Measurements from ENCODE around the gene SETD3.

The SETD3 gene

GRCh38 chr14:99445931-99446330 is 34.7 kb downstream of the SETD3 start:
- DNase-seq (ENCODE audit: low read depth in 2 of 2): no peak
- TF ChIP-seq, protein P1, sequence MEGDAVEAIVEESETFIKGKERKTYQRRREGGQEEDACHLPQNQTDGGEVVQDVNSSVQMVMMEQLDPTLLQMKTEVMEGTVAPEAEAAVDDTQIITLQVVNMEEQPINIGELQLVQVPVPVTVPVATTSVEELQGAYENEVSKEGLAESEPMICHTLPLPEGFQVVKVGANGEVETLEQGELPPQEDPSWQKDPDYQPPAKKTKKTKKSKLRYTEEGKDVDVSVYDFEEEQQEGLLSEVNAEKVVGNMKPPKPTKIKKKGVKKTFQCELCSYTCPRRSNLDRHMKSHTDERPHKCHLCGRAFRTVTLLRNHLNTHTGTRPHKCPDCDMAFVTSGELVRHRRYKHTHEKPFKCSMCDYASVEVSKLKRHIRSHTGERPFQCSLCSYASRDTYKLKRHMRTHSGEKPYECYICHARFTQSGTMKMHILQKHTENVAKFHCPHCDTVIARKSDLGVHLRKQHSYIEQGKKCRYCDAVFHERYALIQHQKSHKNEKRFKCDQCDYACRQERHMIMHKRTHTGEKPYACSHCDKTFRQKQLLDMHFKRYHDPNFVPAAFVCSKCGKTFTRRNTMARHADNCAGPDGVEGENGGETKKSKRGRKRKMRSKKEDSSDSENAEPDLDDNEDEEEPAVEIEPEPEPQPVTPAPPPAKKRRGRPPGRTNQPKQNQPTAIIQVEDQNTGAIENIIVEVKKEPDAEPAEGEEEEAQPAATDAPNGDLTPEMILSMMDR (IDR thresholded peaks at IDR 0.05; ENCODE audit: low read depth, low read length): no peak
- no peak overlapping the region for H3K4me3 ChIP-seq (replicated peaks in 1 of 2; ENCODE audit: low read depth in 2 of 2, low read length in 2 of 2)

- DNase-seq (ENCODE audit: low read depth in 2 of 2): no peak
- TF ChIP-seq, protein P1 (IDR thresholded peaks at IDR 0.05; ENCODE audit: low read depth, low read length): no peak
These were observed 38.7 kb downstream of the SETD3 start for GRCh38 chr14:99441918-99442317.

GRCh38 chr14:99441157-99441870 is 39.3 kb downstream of the SETD3 start:
- TF ChIP-seq, protein P1 (IDR thresholded peaks at IDR 0.05; ENCODE audit: low read depth, low read length): no peak
- H3K4me3 ChIP-seq (replicated peaks in 1 of 2; ENCODE audit: low read depth in 2 of 2, low read length in 2 of 2): no peak overlapping the region
- DNase-seq (ENCODE audit: low read depth in 2 of 2): peak; percentile 5 to 12

More at GRCh38 chr14:99441918-99442317, 38.7 kb downstream of the SETD3 start:
- H3K4me3 ChIP-seq (replicated peaks in 1 of 2; ENCODE audit: low read depth in 2 of 2, low read length in 2 of 2): no peak overlapping the region

DNA sequence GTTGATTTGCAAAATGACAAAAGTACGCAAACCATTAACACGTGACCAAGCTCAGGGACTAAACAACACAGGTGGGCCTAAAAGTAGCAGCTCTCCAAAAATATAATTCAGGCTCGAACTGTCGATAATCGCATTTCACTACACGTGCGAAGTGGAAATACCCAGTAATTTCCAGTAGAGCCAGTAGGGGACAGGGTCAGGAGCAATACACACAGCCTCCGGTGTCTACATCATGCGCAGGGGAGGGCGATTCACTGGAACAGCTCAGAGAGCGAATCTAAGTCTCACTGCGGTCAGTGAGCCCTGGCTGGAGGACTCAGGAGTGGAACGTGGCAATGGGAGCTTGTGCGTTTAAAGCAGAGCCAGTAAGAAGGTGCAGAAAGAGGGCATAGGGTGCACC is 40.4 kb downstream of the SETD3 start:
- no peak overlapping the region for H3K4me3 ChIP-seq (replicated peaks in 1 of 2; ENCODE audit: low read depth in 2 of 2, low read length in 2 of 2)
- no peak for DNase-seq (ENCODE audit: low read depth in 2 of 2)

DNA sequence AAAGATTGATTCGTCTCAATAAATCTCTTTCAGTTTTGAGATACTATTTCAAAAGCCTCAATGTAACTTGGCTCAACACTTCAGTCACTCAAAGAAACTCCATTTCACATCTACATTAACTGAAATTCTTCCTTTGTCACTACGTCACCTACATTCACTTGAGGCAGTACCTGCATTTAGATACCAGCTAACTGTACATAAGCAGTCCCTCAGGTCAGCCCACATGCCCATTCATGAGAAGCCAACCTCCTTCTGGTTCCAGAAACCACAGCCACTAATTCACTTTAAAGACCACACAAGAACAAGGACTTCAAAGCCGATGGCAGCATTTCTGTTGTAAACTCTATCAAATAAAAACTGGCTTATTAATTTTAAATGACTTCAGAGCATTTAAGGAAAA is 43.0 kb downstream of the SETD3 start:
- H3K4me3 ChIP-seq (replicated peaks in 1 of 2; ENCODE audit: low read depth in 2 of 2, low read length in 2 of 2): no peak overlapping the region
- TF ChIP-seq, protein P1 (IDR thresholded peaks at IDR 0.05; ENCODE audit: low read depth, low read length): no peak
- no peak for DNase-seq (ENCODE audit: low read depth in 2 of 2)

More for the DNA sequence above, 40.4 kb downstream of the SETD3 start:
- TF ChIP-seq, protein P1 (IDR thresholded peaks at IDR 0.05; ENCODE audit: low read depth, low read length): no peak

DNA sequence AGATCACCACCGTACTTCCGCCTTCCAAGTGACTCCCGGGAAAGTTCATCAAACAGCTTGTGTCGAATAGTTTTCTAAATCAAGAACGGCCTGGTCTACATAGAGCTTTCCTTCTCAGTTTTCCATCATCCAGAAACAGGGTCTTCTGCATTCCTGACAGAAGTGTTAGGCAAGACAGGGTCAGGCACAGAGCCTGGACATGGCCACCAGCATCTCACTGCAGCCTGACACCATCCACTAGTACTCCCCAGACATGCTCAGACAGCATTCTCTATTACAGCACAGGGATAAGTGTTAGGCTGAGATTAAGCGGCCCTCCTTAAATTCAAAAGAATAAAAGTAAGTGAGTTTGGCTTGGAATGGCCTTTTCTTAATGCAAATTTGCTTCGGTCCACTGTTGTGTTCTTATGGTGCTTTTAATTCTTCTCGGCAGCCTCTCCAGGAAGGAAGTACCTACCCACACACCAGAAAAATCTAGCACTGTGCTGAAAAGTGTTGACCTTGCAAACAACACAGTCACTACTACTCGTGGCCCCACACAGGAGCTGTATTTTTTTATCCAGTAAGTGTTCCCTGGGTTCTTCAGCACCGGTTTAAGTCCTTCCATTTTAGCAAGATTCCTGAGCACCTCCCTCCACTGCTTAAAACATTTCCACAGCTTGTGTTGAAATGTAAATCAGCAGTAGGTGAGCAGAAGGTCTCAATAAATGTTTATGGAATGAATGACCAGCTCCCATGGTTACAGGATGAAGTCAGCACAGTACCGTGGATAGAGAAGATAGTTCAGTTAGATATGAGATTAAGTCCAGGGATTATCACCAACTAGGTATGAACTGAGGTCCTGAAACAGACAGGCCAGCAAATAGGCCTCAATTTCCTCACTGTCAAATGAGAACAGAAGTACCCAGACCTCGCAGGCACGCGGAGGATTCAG is 44.1 kb downstream of the SETD3 start:
- peak in 1 of 2 donors; percentile 10 for DNase-seq (ENCODE audit: low read depth in 2 of 2)
- no peak overlapping the region for H3K4me3 ChIP-seq (replicated peaks in 1 of 2; ENCODE audit: low read depth in 2 of 2, low read length in 2 of 2)
- TF ChIP-seq, protein P1 (IDR thresholded peaks at IDR 0.05; ENCODE audit: low read depth, low read length): no peak
